Coronary artery (tissue), 2 donors: ENCODE results near the gene SNORC.

Experiments
- DNase-seq: peaks from one replicate; pipeline ENCODE4 v3.0.0-alpha.2; 2017; ENCODE audit warnings: low spot score
- H3K27ac ChIP-seq, 2 donors: fragments of 200-600 bp; sonication (generic); one replicate each; pipeline ENCODE4 v1.5.1; 2016 to 2019
- H3K4me3 ChIP-seq: fragments of 200-600 bp; sonication (generic); 2 replicates; pipeline ENCODE4 v1.5.1; 2016; ENCODE audit warnings: mild to moderate bottlenecking, moderate library complexity
- TF ChIP-seq, protein P1 (sequence below): fragments of 200-600 bp; sonication (generic); IDR thresholded peaks from one replicate; pipeline ENCODE4 v1.5.1; 2019; ENCODE audit warnings: antibody characterized with exemption

Gene SNORC

DNA sequence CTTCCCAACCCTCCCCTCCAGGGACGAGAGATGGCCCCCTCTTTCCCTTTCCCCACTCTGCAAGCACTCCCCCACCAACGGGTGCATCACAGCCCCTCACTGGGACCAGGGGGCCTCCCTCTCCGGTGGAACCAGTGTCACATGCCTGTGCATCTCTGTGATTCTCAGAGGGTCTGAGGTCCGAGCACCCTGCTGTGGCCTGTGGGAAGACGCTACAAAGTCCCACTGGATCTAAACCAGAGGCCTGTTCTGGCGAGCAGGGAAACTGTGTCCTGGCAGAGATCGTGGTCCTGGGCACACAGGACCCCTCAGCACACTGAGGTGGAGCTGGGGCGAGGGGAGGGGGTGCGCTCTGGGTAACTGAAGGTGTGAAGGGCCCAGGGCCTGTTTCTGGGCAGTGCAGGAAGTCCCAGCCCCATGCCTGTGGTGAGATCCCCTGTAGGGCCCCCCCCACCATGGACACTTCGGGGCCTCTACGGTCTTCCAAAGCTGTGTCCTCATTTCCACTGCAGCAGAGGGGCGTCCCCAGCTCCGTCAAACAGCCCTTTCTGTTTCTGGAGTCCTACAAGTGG, 8.0 kb downstream of the SNORC start:
- no peak for DNase-seq
- Histone ChIP-seq H3K27ac (no peak overlapping the region), H3K4me3 (no peak overlapping the region)
- TF ChIP-seq, protein P1, sequence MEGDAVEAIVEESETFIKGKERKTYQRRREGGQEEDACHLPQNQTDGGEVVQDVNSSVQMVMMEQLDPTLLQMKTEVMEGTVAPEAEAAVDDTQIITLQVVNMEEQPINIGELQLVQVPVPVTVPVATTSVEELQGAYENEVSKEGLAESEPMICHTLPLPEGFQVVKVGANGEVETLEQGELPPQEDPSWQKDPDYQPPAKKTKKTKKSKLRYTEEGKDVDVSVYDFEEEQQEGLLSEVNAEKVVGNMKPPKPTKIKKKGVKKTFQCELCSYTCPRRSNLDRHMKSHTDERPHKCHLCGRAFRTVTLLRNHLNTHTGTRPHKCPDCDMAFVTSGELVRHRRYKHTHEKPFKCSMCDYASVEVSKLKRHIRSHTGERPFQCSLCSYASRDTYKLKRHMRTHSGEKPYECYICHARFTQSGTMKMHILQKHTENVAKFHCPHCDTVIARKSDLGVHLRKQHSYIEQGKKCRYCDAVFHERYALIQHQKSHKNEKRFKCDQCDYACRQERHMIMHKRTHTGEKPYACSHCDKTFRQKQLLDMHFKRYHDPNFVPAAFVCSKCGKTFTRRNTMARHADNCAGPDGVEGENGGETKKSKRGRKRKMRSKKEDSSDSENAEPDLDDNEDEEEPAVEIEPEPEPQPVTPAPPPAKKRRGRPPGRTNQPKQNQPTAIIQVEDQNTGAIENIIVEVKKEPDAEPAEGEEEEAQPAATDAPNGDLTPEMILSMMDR = no peak

DNA sequence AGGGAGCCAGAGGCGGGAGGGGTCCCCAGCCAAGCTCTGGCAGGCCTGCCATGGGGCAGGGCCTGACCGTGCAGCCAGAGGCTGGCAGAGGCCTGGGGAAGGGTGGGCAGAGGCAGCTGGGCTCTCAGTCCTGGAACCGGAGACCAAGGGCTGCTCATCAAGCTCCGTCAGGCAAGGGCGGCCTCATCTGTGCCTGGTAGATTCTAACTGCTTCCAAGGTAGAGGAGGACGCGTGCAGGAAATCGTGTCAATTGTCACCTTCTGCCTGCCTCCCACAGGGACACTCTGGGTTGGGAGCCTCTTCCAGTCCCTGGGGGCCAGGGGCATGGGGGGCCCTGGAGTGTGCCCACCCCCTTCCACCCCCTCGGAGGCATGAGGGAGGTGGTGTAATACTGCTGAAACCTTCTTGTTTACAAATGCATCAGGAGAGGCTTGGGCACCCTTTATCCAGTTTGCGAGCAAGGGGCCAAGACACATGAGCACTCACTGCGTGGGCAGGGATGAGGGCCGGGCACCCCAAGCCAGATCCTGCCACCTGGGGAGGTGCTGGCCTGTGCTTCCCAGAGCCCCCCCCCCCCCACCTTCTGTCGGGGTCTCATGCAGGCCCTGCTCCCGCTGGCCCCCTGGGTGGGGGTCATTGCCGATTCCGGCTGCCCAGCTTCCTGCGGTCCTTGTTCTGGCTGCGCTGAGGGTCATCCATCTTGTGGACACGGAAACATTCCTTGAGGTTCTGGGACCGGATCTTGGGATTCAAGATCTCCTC, 9.0 kb downstream of the SNORC start:
- Histone ChIP-seq H3K4me3 (no peak overlapping the region), H3K27ac (no peak overlapping the region)
- no peak for DNase-seq
- TF ChIP-seq, protein P1 = no peak

DNA sequence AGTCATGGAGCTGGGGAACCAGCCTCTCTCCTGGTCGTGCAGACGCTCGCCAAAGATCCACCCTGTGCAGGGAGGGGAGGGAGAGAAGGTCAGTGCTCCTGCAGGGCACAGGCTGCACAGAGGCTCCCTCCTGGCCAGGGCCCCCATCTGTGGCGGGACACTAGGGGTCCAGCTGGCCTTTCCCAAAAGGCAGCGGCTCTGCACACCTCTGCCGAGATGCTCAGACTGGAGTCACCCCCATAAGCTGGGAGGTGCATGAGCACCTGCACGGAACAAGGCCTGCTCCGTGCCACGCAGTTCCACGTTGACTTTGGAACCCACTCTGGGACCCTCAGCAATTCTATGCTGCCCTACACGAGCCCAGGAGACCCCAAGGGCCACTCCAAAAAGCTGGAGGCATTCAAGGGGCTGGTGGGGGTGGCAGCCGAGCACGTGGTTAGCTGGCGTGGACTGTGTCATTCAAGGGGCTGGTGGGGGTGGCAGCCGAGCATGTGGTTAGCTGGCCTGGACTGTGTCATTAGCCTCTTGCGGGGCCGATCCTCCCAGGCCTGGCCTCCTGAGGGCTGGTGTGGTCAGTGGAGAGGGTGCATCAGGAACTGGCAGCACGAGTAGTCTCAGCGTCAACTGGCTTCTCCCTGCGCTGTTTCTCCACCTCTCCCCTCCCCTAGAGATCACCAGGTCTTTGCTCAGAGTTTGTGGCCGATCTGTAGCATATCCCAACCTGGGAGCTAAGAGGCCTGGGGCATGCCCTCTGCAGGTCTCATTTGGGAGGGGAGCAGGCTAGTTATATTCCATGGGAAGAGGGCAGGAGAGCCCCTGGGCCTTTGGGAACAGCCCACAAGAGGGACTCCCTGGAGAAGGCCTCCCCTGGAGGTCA, 9.8 kb downstream of the SNORC start:
- no peak for DNase-seq
- H3K27ac ChIP-seq = no peak overlapping the region
- TF ChIP-seq, protein P1 = no peak
- H3K4me3 ChIP-seq = no peak overlapping the region

DNA sequence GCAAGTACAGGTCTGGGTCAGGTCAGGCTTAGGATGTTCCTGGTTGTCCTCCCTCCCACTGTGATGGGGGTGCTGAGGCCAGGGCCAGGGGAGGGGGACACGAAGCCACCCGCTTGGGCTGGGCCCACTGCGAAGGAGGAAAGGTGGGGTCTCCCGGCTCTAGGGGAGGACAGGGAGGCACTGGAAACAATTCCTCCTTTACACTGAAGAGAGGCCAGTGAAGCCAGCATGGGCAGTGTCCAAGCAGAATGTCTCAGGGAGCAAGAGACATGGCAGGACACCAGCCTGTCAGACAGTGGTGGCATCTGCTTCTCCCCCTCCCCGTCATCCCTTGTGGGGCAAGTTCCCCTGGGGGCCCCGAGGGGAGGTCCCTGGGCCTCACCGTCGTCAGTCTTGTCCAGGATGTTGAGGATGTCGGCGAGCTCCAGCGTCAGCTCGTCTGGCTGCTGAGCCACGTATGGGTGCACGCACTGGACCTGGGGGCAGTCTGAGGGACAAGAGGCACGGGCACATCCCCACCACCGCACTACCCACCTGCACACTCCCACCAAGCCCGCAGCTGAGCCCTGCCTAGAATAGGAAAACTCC, 10.8 kb downstream of the SNORC start:
- no peak overlapping the region for H3K4me3 ChIP-seq
- TF ChIP-seq, protein P1 = no peak
- no peak overlapping the region for H3K27ac ChIP-seq
- no peak for DNase-seq

DNA sequence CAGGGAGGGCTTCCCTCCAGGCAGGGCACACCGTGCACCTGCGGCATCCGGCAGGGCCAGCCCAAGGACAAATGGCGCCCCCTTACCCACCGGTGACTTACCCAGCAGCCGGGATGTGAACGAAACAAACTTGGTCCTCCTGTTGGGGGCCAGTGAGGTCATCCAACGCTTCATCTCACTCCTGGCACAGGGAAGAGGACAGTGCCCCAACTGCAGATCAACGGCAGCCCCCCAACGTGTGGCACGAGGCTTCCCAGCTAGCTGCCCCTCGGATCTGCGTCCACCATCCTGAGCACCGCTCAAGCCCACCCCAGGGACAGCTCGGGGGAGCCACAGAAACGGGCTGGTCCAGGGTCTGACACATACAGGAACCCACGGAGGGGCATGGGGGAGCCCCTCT, 12.0 kb downstream of the SNORC start:
- no peak for DNase-seq
- Histone ChIP-seq H3K27ac (no peak overlapping the region), H3K4me3 (no peak overlapping the region)
- TF ChIP-seq, protein P1 = no peak

DNA sequence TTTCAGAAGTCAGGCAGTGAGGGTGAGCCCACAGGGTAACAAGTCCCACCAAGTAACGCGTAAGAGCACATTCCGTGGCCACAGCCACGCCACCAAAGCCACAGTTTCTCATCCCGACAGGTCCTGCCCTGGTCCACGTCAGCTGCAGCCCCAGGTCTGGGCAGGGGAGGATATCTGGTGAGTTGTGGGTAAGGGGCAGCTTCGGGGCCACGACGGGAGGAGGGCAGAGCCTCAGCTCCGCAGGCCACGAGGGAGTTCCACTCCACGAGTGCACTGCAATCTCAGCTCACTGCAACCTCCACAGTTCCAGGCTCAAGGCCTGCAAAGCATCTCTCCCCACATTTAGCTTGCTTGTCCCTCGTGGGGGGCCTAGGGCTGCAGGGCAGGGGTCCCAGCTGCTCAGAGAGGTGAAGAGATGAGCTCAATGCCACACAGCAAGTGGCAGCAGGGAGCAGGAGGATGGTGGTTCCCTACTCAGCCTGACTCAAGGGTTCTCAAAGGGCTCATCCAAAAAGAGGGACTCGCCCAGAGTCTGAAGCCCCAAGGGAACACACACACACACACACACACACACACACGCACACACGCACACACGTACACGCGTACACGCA, 12.5 kb downstream of the SNORC start:
- no peak for DNase-seq
- no peak overlapping the region for H3K27ac ChIP-seq
- TF ChIP-seq, protein P1 = no peak
- no peak overlapping the region for H3K4me3 ChIP-seq
